GDM1 (cell line): ENCODE measurements around the gene HIPK1.
"Not testable (repeated sequence)": the region's sequence is repeated elsewhere in the genome, so short reads cannot be mapped to it uniquely, and the experiment has no call there.

Experiments
- DNase-seq: peaks from one replicate; lab custom pipeline; 2025; lab: John Stamatoyannopoulos, UW

Gene HIPK1

GRCh38 chr1:113945329-113945728 is 16.2 kb downstream of the HIPK1 start:
- no peak for DNase-seq

GRCh38 chr1:113946112-113946511 is 17.0 kb downstream of the HIPK1 start:
- no peak for DNase-seq

- DNase-seq: no peak
Observed at GRCh38 chr1:113946678-113947387, 17.7 kb downstream of the HIPK1 start.

GRCh38 chr1:113947388-113948107 is 18.4 kb downstream of the HIPK1 start:
- DNase-seq: no peak

- not testable (repeated sequence) for DNase-seq
Observed at GRCh38 chr1:113948151-113948550, 19.0 kb downstream of the HIPK1 start.

GRCh38 chr1:113949007-113949406 is 19.9 kb downstream of the HIPK1 start:
- no peak for DNase-seq

GRCh38 chr1:113950908-113951307 is 21.8 kb downstream of the HIPK1 start:
- DNase-seq: no peak

GRCh38 chr1:113951719-113952118 is 22.6 kb downstream of the HIPK1 start:
- no peak for DNase-seq

- no peak for DNase-seq
Observed at GRCh38 chr1:113957984-113958383, 28.9 kb downstream of the HIPK1 start.

- no peak for DNase-seq
Observed at GRCh38 chr1:113958691-113959090, 29.6 kb downstream of the HIPK1 start.

- DNase-seq: no peak
Observed at GRCh38 chr1:113963281-113963906, 34.3 kb downstream of the HIPK1 start.

- DNase-seq: no peak
Observed at GRCh38 chr1:113965703-113966412, 36.7 kb downstream of the HIPK1 start.

GRCh38 chr1:113972954-113973353 is 43.8 kb downstream of the HIPK1 start:
- no peak for DNase-seq

- peak; percentile 61 for DNase-seq
Observed at GRCh38 chr1:113975211-113975895, 46.2 kb downstream of the HIPK1 start.

- DNase-seq: peak; percentile 48
Observed at GRCh38 chr1:113976609-113977278, 47.6 kb downstream of the HIPK1 start.

GRCh38 chr1:113977906-113978305 is 48.8 kb downstream of the HIPK1 start:
- no peak for DNase-seq

GRCh38 chr1:113978863-113979702 is 50.0 kb downstream of the HIPK1 start, which contains the start of gene OLFML3:
OLFML3 (plus strand) TSS chr1:113979474; CDS start chr1:113979517, 43 bp downstream.
- peak; percentile 44 for DNase-seq

- DNase-seq: no peak
Observed at GRCh38 chr1:113980110-113980509, 51.0 kb downstream of the HIPK1 start.

- no peak for DNase-seq
Observed at GRCh38 chr1:113981962-113982931, 53.1 kb downstream of the HIPK1 start.
